ENCODE measurements around the gene RNF214.
"Not testable (repeated sequence)": the region's sequence is repeated elsewhere in the genome, so short reads cannot be mapped to it uniquely, and the experiment has no call there.

Gene RNF214

DNA sequence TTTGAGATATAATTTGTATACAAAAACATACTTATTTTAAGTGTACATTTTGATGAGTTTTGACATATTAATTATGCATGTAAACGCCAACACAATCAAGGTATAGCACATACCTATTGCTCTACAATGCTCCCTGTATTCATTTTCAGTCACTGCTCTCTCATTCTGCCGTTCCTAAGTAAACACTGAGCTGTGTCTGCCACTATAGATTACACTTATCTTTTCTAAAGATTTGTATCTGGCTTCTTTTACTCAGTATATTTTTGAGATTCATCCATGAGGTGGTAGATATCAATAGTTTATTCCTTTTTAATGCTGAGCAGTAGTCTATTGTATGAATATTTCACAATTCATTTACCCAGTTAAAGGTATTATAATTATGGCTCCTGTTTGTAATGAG lies 33.3 kb downstream of the RNF214 start:
- H3K4me3 ChIP-seq (ENCODE audit: low read length, poor library complexity, severe bottlenecking) = no peak overlapping the region
- H4K20me1 ChIP-seq (ENCODE audit: insufficient read depth, low read length, poor library complexity, severe bottlenecking) = no peaks in the 10 kb centered on the region
- H3K4me2 ChIP-seq (ENCODE audit: low read depth, low read length, poor library complexity, severe bottlenecking) = no peak overlapping the region
- TF ChIP-seq EZH2phosphoT487 (IDR thresholded peaks at IDR 0.05; ENCODE audit: borderline replicate concordance) = no peak
- TF ChIP-seq, protein P1, sequence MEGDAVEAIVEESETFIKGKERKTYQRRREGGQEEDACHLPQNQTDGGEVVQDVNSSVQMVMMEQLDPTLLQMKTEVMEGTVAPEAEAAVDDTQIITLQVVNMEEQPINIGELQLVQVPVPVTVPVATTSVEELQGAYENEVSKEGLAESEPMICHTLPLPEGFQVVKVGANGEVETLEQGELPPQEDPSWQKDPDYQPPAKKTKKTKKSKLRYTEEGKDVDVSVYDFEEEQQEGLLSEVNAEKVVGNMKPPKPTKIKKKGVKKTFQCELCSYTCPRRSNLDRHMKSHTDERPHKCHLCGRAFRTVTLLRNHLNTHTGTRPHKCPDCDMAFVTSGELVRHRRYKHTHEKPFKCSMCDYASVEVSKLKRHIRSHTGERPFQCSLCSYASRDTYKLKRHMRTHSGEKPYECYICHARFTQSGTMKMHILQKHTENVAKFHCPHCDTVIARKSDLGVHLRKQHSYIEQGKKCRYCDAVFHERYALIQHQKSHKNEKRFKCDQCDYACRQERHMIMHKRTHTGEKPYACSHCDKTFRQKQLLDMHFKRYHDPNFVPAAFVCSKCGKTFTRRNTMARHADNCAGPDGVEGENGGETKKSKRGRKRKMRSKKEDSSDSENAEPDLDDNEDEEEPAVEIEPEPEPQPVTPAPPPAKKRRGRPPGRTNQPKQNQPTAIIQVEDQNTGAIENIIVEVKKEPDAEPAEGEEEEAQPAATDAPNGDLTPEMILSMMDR (conservative IDR thresholded peaks at IDR 0.05; ENCODE audit: low read length) = no peak
- no peaks in the 10 kb centered on the region for H3K9me3 ChIP-seq (ENCODE audit: insufficient read depth, low read depth, low read length)
- no peaks in the 10 kb centered on the region for H3K27me3 ChIP-seq (ENCODE audit: insufficient read depth, low read length, poor library complexity, severe bottlenecking)
- no peaks in the 10 kb centered on the region for H3K36me3 ChIP-seq (ENCODE audit: insufficient read depth, low read length)
- no peaks in the 10 kb centered on the region for H3K9me2 ChIP-seq (replicated peaks; ENCODE audit: low read depth, low read length)
- H2AFZ ChIP-seq (ENCODE audit: low read length) = no peak overlapping the region
- H3K9ac ChIP-seq (ENCODE audit: low read depth, low read length, poor library complexity, severe bottlenecking) = no peak overlapping the region
- H3K79me2 ChIP-seq (ENCODE audit: insufficient read depth, low read length) = no peaks in the 10 kb centered on the region
- no peaks in the 10 kb centered on the region for H3F3A ChIP-seq (ENCODE audit: low read depth)
- H3K4me1 ChIP-seq (ENCODE audit: insufficient read depth, low read length, poor library complexity, severe bottlenecking) = no peaks in the 10 kb centered on the region

DNA sequence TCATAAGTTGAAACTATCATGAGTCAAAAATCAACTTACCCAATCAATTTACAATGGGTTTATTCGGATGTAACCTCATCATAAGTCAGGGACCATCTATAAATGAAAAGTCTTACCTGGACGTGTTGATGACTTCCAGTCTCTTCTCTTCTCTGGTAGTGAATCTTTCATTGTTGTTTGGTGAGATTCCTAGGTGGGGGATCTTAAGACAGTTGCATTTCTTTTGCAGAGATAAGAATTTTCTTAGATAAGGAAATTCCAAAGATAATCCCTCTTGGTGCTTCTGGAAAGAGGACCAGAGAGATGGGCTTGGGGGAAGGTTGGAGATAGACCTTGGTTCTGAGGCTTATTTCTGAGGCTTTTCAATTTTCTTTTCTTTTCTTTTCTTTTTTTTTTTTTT lies 37.4 kb downstream of the RNF214 start:
- no peak overlapping the region for H3K4me3 ChIP-seq (ENCODE audit: low read length, poor library complexity, severe bottlenecking)
- H4K20me1 ChIP-seq (ENCODE audit: insufficient read depth, low read length, poor library complexity, severe bottlenecking) = no peaks in the 10 kb centered on the region
- H3K36me3 ChIP-seq (ENCODE audit: insufficient read depth, low read length) = no peaks in the 10 kb centered on the region
- H3K79me2 ChIP-seq (ENCODE audit: insufficient read depth, low read length) = no peaks in the 10 kb centered on the region
- H2AFZ ChIP-seq (ENCODE audit: low read length) = no peak overlapping the region
- no peaks in the 10 kb centered on the region for H3F3A ChIP-seq (ENCODE audit: low read depth)
- TF ChIP-seq, protein P1 (conservative IDR thresholded peaks at IDR 0.05; ENCODE audit: low read length) = no peak
- no peak for TF ChIP-seq EZH2phosphoT487 (IDR thresholded peaks at IDR 0.05; ENCODE audit: borderline replicate concordance)
- no peaks in the 10 kb centered on the region for H3K4me1 ChIP-seq (ENCODE audit: insufficient read depth, low read length, poor library complexity, severe bottlenecking)
- no peaks in the 10 kb centered on the region for H3K9me2 ChIP-seq (replicated peaks; ENCODE audit: low read depth, low read length)
- H3K9ac ChIP-seq (ENCODE audit: low read depth, low read length, poor library complexity, severe bottlenecking) = no peak overlapping the region
- H3K9me3 ChIP-seq (ENCODE audit: insufficient read depth, low read depth, low read length) = no peaks in the 10 kb centered on the region
- no peaks in the 10 kb centered on the region for H3K27me3 ChIP-seq (ENCODE audit: insufficient read depth, low read length, poor library complexity, severe bottlenecking)
- H3K4me2 ChIP-seq (ENCODE audit: low read depth, low read length, poor library complexity, severe bottlenecking) = no peak overlapping the region

DNA sequence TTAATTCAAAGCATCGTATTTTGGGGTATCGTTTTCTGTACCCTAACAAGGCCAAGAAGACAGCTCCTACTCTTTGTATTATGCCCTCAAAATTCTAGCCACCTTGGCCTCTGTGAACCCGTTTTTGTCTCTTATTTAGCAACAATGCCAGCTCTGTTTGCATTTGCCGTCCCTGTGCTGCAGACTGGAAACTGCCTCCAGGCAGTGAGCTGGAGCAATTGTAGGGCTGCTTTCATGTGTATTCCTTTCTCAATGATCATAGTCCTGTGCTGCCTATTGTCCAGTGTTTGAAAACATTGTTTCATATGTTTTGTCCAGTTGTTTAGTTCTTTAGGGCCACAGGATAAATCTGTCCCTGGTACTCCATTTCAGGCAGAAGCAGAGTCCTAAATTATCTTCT lies 38.7 kb downstream of the RNF214 start:
- Histone ChIP-seq H3K36me3 (ENCODE audit: insufficient read depth, low read length) (no peaks in the 10 kb centered on the region), H3K9me3 (ENCODE audit: insufficient read depth, low read depth, low read length) (no peaks in the 10 kb centered on the region), H3K4me1 (ENCODE audit: insufficient read depth, low read length, poor library complexity, severe bottlenecking) (no peaks in the 10 kb centered on the region), H3K9me2 (replicated peaks; ENCODE audit: low read depth, low read length) (no peaks in the 10 kb centered on the region), H3K9ac (ENCODE audit: low read depth, low read length, poor library complexity, severe bottlenecking) (no peak overlapping the region), H3K4me2 (ENCODE audit: low read depth, low read length, poor library complexity, severe bottlenecking) (no peak overlapping the region), H3K79me2 (ENCODE audit: insufficient read depth, low read length) (no peaks in the 10 kb centered on the region), H2AFZ (ENCODE audit: low read length) (no peak overlapping the region), H3F3A (ENCODE audit: low read depth) (no peaks in the 10 kb centered on the region), H3K27me3 (ENCODE audit: insufficient read depth, low read length, poor library complexity, severe bottlenecking) (no peaks in the 10 kb centered on the region), H3K4me3 (ENCODE audit: low read length, poor library complexity, severe bottlenecking) (no peak overlapping the region), H4K20me1 (ENCODE audit: insufficient read depth, low read length, poor library complexity, severe bottlenecking) (no peaks in the 10 kb centered on the region)
- TF ChIP-seq, protein P1 (conservative IDR thresholded peaks at IDR 0.05; ENCODE audit: low read length) = no peak
- no peak for TF ChIP-seq EZH2phosphoT487 (IDR thresholded peaks at IDR 0.05; ENCODE audit: borderline replicate concordance)

DNA sequence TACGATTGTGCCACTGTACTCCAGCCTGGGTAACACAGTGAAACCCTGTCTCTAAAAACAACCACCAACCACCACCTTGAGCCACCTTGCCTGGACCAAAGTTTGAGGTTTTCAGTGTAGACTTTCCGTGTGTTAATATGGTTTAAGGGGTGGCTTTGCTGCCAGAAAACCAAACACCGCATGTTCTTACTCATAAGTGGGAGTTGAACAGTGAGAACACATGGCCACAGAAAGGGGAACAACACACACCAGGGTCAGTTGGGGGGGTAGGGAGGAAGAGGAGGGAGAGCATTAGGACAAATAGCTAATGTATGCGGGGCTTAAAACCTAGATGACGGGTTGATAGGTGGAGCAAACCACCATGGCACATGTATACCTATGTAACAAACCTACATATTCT lies 39.7 kb downstream of the RNF214 start:
- H3K36me3 ChIP-seq (ENCODE audit: insufficient read depth, low read length); H3K79me2 ChIP-seq (ENCODE audit: insufficient read depth, low read length); H3K4me3 ChIP-seq (ENCODE audit: low read length, poor library complexity, severe bottlenecking); H3K9me2 ChIP-seq (replicated peaks; ENCODE audit: low read depth, low read length); H2AFZ ChIP-seq (ENCODE audit: low read length); H3K9me3 ChIP-seq (ENCODE audit: insufficient read depth, low read depth, low read length); H4K20me1 ChIP-seq (ENCODE audit: insufficient read depth, low read length, poor library complexity, severe bottlenecking); H3K27me3 ChIP-seq (ENCODE audit: insufficient read depth, low read length, poor library complexity, severe bottlenecking); H3K9ac ChIP-seq (ENCODE audit: low read depth, low read length, poor library complexity, severe bottlenecking); H3K4me2 ChIP-seq (ENCODE audit: low read depth, low read length, poor library complexity, severe bottlenecking); H3F3A ChIP-seq (ENCODE audit: low read depth); H3K4me1 ChIP-seq (ENCODE audit: insufficient read depth, low read length, poor library complexity, severe bottlenecking): not testable (repeated sequence)
